Vagina (tissue), 2 donors: ENCODE results near the gene CADPS2. TPM values are rescaled to one million over a fixed set of nuclear protein-coding genes. Genes with fewer than 3 reads are reported as not detected.

Experiments used
- DNase-seq, 2 donors: peaks; one replicate each; pipeline ENCODE4 v3.0.0-alpha.2; 2017; ENCODE audit errors: extremely low spot score in 2 of 2
- H3K27ac ChIP-seq: fragments of 200-600 bp; sonication (generic); one replicate; pipeline ENCODE4 v1.5.1; 2019
- H3K27me3 ChIP-seq: fragments of 200-600 bp; sonication (generic); one replicate; pipeline ENCODE4 v1.5.1; 2019
- H3K36me3 ChIP-seq, 2 donors: fragments of 200-600 bp; sonication (generic); one replicate each; pipeline ENCODE4 v1.5.1; 2017 to 2019
- H3K4me1 ChIP-seq: fragments of 200-600 bp; sonication (generic); one replicate; pipeline ENCODE4 v1.5.1; 2019
- H3K4me3 ChIP-seq, 2 donors: fragments of 200-600 bp; sonication (generic); 1 replicate in 1 of 2; 2 replicates in 1 of 2; pipeline ENCODE4 v1.5.1; 2016 to 2019
- H3K9me3 ChIP-seq: fragments of 200-600 bp; sonication (generic); one replicate; pipeline ENCODE4 v1.5.1; 2019
- CTCF ChIP-seq, 3 experiments: fragments of 450-650 bp in 2 of 3; fragments of 200-600 bp in 1 of 3; sonication (generic) in 1 of 3; IDR thresholded peaks; one replicate each; pipeline ENCODE4 v1.5.1; 2017 to 2019; ENCODE audit warnings: antibody characterized with exemption in 3 of 3, mild to moderate bottlenecking in 2 of 3, moderate library complexity in 2 of 3
- POLR2A ChIP-seq, 2 donors: fragments of 450-650 bp; IDR thresholded peaks; one replicate each; pipeline ENCODE4 v1.6.1; 2017; ENCODE audit warnings: antibody characterized with exemption in 2 of 2, mild to moderate bottlenecking in 2 of 2, moderate library complexity in 2 of 2
- POLR2AphosphoS5 ChIP-seq, 2 donors: sonication (generic); formaldehyde crosslinking; IDR thresholded peaks; one replicate each; pipeline ENCODE4 v1.9.0; 2017; ENCODE audit warnings: antibody characterized with exemption in 2 of 2, mild to moderate bottlenecking in 2 of 2, low read depth in 1 of 2; ENCODE audit not compliant: insufficient read depth in 1 of 2
- intact Hi-C: fragments of 100-400 bp; cut with DNase I; formaldehyde crosslinking; loops from one replicate; pipeline ENCODE4 v1.15.1; 2023
- total RNA-seq: library from RNA; depleted of rRNA; stranded (reverse); fragments of >200 nt; gene quantifications from one replicate; pipeline ENCODE4 v1.2.3, GENCODE V29; 2016

CADPS2 gene
- total RNA-seq, 1 donor from 2014 or later: 25.5 TPM

- intact Hi-C loops: no loop called here
- TF ChIP-seq POLR2A (IDR thresholded peaks at IDR 0.05) (no peak), POLR2AphosphoS5 (IDR thresholded peaks at IDR 0.05; ENCODE audit: insufficient read depth in 1 of 2, low read depth in 1 of 2) (no peak), CTCF (IDR thresholded peaks at IDR 0.05) (no peak)
- Histone ChIP-seq H3K4me3 (no peak overlapping the region), H3K4me1 (no peaks in the 10 kb centered on the region), H3K9me3 (no peaks in the 10 kb centered on the region), H3K27ac (no peak overlapping the region), H3K36me3 (no peaks in the 10 kb centered on the region), H3K27me3 (no peaks in the 10 kb centered on the region)
- no peak for DNase-seq
These were observed 139.3 kb downstream of the CADPS2 start for GRCh38 chr7:122746948-122747347.

DNA sequence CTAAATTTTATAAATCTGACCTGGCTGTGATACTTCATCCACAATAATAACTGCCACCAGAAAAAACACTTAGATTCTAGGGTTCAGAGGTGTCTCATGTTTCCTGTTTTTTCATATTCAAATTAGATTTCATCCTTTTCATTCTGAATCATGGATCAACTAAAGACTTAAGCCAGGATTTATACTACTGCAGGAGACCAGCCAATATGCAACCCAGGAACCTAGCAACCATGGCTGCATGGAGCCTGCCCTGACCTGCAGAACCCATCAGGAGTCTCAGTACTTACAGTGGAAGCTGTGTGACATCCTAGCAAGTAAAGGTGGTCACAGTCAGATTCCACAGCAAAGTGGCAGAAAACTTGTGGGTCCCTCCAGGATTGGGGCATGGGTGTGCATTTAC lies 143.0 kb downstream of the CADPS2 start:
- no peak for TF ChIP-seq POLR2AphosphoS5 (IDR thresholded peaks at IDR 0.05; ENCODE audit: insufficient read depth in 1 of 2, low read depth in 1 of 2)
- TF ChIP-seq CTCF (IDR thresholded peaks at IDR 0.05): no peak
- TF ChIP-seq POLR2A (IDR thresholded peaks at IDR 0.05): no peak
- Histone ChIP-seq H3K9me3 (no peaks in the 10 kb centered on the region), H3K27me3 (no peaks in the 10 kb centered on the region), H3K4me3 (no peak overlapping the region), H3K36me3 (no peaks in the 10 kb centered on the region), H3K27ac (no peak overlapping the region), H3K4me1 (no peaks in the 10 kb centered on the region)
- no peak for DNase-seq
- intact Hi-C loops: no loop called here

DNA sequence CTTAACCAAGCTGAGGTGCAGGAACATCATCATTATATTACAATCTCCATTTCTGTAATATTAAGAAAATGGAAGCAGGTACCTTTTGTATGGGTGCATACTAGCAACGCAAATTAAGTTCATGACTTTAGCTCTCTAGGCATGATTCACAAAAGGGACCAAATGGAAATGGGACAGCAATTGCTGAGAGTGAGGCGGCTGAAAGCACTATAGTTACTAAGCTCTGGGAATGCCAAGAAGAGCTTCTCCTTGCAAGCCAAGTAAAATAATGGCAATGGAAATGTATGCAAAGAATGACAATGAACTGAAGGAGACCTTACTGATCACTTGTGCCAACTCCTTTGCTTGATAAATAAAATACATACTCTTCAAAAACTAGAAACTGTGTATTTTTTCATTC lies 147.3 kb downstream of the CADPS2 start:
- Histone ChIP-seq H3K4me1 (no peaks in the 10 kb centered on the region), H3K9me3 (no peaks in the 10 kb centered on the region), H3K27me3 (no peaks in the 10 kb centered on the region), H3K36me3 (no peaks in the 10 kb centered on the region), H3K27ac (no peak overlapping the region), H3K4me3 (no peak overlapping the region)
- no peak for TF ChIP-seq CTCF (IDR thresholded peaks at IDR 0.05)
- no peak for TF ChIP-seq POLR2A (IDR thresholded peaks at IDR 0.05)
- no peak for TF ChIP-seq POLR2AphosphoS5 (IDR thresholded peaks at IDR 0.05; ENCODE audit: insufficient read depth in 1 of 2, low read depth in 1 of 2)
- no peak for DNase-seq
- intact Hi-C loops: no loop called here

- H3K36me3 ChIP-seq: no peaks in the 10 kb centered on the region
- H3K4me1 ChIP-seq: no peaks in the 10 kb centered on the region
- no peaks in the 10 kb centered on the region for H3K9me3 ChIP-seq
- H3K27me3 ChIP-seq: no peaks in the 10 kb centered on the region
- intact Hi-C loops: no loop called here
- H3K4me3 ChIP-seq: no peak overlapping the region
- DNase-seq: no peak
- H3K27ac ChIP-seq: no peak overlapping the region
- TF ChIP-seq POLR2AphosphoS5 (IDR thresholded peaks at IDR 0.05; ENCODE audit: insufficient read depth in 1 of 2, low read depth in 1 of 2) (no peak), POLR2A (IDR thresholded peaks at IDR 0.05) (no peak), CTCF (IDR thresholded peaks at IDR 0.05) (no peak)
These were observed 150.1 kb downstream of the CADPS2 start for GRCh38 chr7:122736183-122736582.

GRCh38 chr7:122727759-122728158 lies 158.5 kb downstream of the CADPS2 start:
- no peaks in the 10 kb centered on the region for H3K4me1 ChIP-seq
- TF ChIP-seq POLR2A (IDR thresholded peaks at IDR 0.05) (no peak), POLR2AphosphoS5 (IDR thresholded peaks at IDR 0.05; ENCODE audit: insufficient read depth in 1 of 2, low read depth in 1 of 2) (no peak), CTCF (IDR thresholded peaks at IDR 0.05) (no peak)
- intact Hi-C loops: no loop called here
- H3K36me3 ChIP-seq: no peaks in the 10 kb centered on the region
- no peaks in the 10 kb centered on the region for H3K9me3 ChIP-seq
- no peak overlapping the region for H3K4me3 ChIP-seq
- no peaks in the 10 kb centered on the region for H3K27me3 ChIP-seq
- no peak for DNase-seq
- no peak overlapping the region for H3K27ac ChIP-seq
